Activated naive CD8-positive, alpha-beta T cell treated with anti-CD3 and anti-CD28 coated beads for 36 hours (primary cell): ENCODE results near the gene TPCN1. TPM values are rescaled to one million over a fixed set of nuclear protein-coding genes. Genes with fewer than 3 reads are reported as not detected.
A peak's percentile ranks its signal among the peaks of the same experiment; 100 is the strongest.

ENCODE experiments used
- DNase-seq: peaks from one replicate; pipeline ENCODE4 v3.0.0; 2021
- H3K27ac Mint-ChIP-seq: one replicate; pipeline ENCODE4 v1.8.0; 2022; ENCODE audit warnings: mild to moderate bottlenecking, moderate library complexity, mixed read lengths
- H3K27me3 Mint-ChIP-seq: one replicate; pipeline ENCODE4 v1.8.0; 2022; ENCODE audit warnings: mild to moderate bottlenecking, mixed read lengths
- H3K36me3 Mint-ChIP-seq: one replicate; pipeline ENCODE4 v1.8.0; 2021; ENCODE audit warnings: mild to moderate bottlenecking, mixed read lengths
- H3K4me1 Mint-ChIP-seq: one replicate; pipeline ENCODE4 v1.8.0; 2021; ENCODE audit warnings: mixed read lengths
- H3K4me3 Mint-ChIP-seq: one replicate; pipeline ENCODE4 v1.8.0; 2022; ENCODE audit warnings: mild to moderate bottlenecking, moderate library complexity, mixed read lengths
- H3K9me3 Mint-ChIP-seq: one replicate; pipeline ENCODE4 v1.8.0; 2022; ENCODE audit warnings: mixed read lengths
- total RNA-seq, 2 experiments: library from RNA; stranded (reverse); gene quantifications; one replicate each; pipeline ENCODE4 v1.2.3, GENCODE V29; 2021

TPCN1 gene
- total RNA-seq, 2 experiments from 2014 or later: 20.5 to 25.0 TPM

DNA sequence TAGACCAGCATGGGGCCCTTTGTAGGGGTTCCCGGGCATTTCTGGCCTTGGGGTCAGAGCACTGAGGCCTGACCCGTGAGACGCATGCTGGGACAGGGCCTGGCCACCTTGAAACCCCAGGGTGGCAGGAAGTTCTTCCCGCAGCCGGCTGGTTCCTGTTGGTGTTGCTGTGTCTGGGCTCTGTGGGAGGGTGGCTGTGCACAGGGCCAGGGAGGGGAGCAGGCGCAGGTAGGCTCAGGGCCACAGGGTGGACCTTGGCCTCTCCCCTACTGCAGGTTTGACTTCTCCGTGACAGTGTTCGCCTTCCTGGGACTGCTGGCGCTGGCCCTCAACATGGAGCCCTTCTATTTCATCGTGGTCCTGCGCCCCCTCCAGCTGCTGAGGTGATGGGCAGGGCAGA, 65.4 kb downstream of the TPCN1 start:
- Mint-ChIP-seq H3K9me3 (no peaks in the 10 kb centered on the region), H3K27me3 (no peaks in the 10 kb centered on the region), H3K36me3 (peaks cover 2% of the 10 kb centered on the region), H3K4me3 (no peak overlapping the region), H3K4me1 (no peaks in the 10 kb centered on the region), H3K27ac (no peak overlapping the region)
- DNase-seq: no peak

DNA sequence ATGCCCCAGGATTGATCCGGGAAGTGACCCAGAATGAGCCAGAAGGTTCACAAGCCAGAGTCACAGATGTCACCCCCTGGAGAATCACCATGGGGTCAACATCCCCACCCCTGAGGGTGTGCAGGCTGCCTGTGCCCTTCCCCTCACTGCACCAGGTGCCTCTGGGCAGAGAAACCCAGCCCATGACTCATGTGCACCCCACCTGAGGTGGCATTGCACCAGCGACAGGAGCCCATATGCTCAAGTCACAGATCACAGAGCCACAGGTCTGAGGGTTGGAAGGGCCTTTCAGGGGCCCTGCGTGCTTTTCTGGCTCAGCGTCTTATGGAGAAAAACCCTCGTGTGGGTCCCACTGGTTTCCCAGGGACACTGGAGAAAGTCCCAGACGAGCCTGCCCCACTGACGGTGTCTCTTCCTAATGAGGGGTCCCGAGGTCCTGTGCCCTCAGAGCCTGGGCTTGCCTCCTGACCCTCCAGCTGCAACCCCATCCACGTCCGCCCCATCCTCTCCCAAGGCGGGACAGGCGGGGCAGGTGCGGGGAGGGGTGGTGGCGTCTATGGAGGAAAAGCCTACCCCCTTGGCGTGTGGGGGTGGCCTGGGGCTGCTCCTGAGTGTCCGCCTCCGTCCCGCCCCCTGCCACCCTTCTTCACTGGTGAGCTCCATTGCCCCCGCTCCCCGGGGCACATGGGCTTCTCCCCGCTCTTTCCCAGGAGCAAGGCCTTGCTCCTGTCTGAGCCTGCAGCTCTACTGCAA, 66.1 kb downstream of the TPCN1 start:
- no peak for DNase-seq
- Mint-ChIP-seq H3K4me1 (no peaks in the 10 kb centered on the region), H3K4me3 (no peak overlapping the region), H3K36me3 (peaks cover 2% of the 10 kb centered on the region), H3K27ac (no peak overlapping the region), H3K27me3 (no peaks in the 10 kb centered on the region), H3K9me3 (no peaks in the 10 kb centered on the region)

DNA sequence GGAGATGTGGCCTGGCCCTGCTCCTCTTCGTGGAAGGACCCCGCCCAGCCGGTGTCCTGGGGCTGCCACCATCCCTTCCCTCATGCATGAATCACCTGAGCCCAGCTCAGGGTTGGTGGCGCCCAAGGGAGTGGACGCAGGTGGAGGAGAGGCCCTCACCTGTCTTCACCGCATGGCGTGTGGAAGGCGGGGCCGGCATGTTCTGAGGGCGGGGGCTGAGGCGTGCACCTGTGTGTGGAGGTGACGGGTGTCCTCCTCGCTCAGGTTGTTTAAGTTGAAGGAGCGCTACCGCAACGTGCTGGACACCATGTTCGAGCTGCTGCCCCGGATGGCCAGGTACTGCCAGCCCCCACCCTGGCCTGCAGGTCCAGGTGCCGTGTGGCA, 66.6 kb downstream of the TPCN1 start:
- no peak for DNase-seq
- Mint-ChIP-seq H3K4me1 (no peaks in the 10 kb centered on the region), H3K4me3 (no peak overlapping the region), H3K36me3 (peaks cover 2% of the 10 kb centered on the region), H3K9me3 (no peaks in the 10 kb centered on the region), H3K27me3 (no peaks in the 10 kb centered on the region), H3K27ac (no peak overlapping the region)

DNA sequence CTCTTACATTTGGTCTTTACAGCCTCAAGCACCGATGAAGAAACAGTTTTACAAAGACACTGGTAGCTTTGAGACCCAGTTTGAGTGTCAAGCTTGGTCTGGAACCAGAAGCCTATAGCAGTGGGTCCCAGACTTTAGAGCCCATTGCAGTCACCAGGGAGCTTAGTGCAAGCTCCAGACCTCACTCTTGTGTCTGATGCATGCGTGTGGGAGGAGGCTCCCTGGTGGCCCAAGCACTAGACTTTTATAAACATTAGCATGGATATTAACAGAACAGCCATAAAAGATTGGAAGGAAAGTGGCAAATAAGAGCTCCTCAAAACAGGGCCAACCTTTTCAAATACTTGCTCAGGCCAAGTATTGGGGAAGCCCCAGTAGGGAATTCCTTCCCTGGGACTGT, 68.1 kb downstream of the TPCN1 start:
- peaks cover 2% of the 10 kb centered on the region for H3K36me3 Mint-ChIP-seq
- H3K27me3 Mint-ChIP-seq: no peaks in the 10 kb centered on the region
- H3K9me3 Mint-ChIP-seq: no peaks in the 10 kb centered on the region

DNA sequence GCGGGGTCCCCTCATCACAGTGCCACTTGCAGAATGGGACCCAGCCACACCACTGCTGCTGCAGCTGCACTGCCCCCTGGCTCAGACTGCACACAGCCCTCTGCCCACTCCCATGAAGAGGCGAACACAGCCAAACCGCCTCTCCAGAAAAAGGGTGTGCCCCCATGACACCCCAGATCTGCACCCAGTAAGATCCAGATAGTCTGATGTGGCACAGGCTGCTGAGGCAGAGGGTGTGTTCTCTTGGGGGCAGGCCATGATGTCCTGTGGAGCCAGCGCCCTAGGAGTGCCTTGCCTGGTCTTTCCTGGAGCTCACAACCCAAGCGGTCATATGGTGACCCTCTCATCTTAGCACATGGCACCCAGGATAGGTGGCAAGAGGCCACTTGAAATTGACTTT, 69.2 kb downstream of the TPCN1 start:
- Mint-ChIP-seq H3K27me3 (no peaks in the 10 kb centered on the region), H3K9me3 (no peaks in the 10 kb centered on the region), H3K36me3 (no peaks in the 10 kb centered on the region), H3K4me3 (no peak overlapping the region), H3K27ac (no peak overlapping the region), H3K4me1 (no peaks in the 10 kb centered on the region)
- DNase-seq: no peak

More for the DNA sequence above, 68.1 kb downstream of the TPCN1 start:
- no peak for DNase-seq
- no peak overlapping the region for H3K4me3 Mint-ChIP-seq
- peak overlapping the region; percentile 16 for H3K27ac Mint-ChIP-seq
- no peaks in the 10 kb centered on the region for H3K4me1 Mint-ChIP-seq

DNA sequence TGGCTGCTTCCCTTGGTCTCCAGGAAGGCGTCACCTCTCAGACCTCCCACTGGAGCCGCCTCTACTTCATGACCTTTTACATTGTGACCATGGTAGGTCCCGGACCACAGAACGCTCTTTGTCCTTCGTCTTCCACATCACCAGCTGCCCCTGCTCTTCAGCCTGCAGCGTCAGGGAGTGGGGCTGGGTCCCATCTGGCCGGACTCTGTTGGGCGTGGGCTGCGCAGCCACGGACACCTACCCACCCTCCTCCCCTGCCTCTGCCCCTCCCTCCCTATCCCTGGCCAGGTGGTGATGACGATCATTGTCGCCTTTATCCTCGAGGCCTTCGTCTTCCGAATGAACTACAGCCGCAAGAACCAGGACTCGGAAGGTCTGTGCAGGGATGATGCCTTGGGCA, 70.3 kb downstream of the TPCN1 start:
- no peaks in the 10 kb centered on the region for H3K4me1 Mint-ChIP-seq
- DNase-seq: no peak
- no peaks in the 10 kb centered on the region for H3K27me3 Mint-ChIP-seq
- no peak overlapping the region for H3K27ac Mint-ChIP-seq
- peaks cover 2% of the 10 kb centered on the region for H3K36me3 Mint-ChIP-seq
- no peaks in the 10 kb centered on the region for H3K9me3 Mint-ChIP-seq
- no peak overlapping the region for H3K4me3 Mint-ChIP-seq

DNA sequence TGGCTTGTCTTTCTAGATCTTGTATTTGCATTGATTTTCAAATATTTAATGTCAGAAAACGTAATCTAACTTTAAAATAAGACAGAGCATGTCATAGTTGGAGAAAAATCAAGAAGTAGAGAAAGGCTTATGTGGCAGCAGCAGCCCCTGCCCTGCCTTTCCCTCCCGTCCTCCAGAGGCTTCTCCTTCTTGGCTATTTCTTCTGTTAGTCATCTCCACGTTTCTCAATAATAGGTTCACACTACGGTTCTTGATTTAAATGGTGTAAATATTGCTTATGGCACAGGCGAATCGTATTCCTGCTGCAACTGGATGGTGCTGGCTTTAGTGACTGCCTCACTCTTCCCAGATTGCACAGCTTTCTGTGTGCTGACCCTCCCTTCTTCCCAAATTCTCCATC, 70.8 kb downstream of the TPCN1 start:
- Mint-ChIP-seq H3K27ac (no peak overlapping the region), H3K36me3 (peaks cover 2% of the 10 kb centered on the region), H3K27me3 (no peaks in the 10 kb centered on the region)

DNA sequence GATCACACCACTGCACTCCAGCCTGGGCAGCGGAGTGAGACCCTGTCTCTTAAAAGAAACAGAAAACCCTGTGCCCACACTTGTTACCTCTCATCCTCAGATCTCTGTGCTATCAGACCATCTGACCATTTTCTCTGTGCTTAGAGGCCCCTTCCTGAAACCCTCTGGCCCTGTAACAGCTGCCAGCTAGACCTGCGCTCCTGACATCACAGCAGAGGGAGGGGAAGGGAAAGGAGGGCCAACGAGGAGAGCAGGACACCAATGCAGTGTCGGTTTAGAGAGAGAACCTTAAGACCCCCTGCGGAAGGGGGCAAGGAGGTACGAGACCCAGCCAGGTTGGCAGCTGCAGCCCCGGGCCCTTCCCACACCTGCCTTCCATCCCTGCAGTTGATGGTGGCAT, 71.3 kb downstream of the TPCN1 start:
- H3K4me1 Mint-ChIP-seq: no peaks in the 10 kb centered on the region
- no peak overlapping the region for H3K27ac Mint-ChIP-seq
- H3K36me3 Mint-ChIP-seq: peaks cover 2% of the 10 kb centered on the region
- DNase-seq: no peak
- no peaks in the 10 kb centered on the region for H3K27me3 Mint-ChIP-seq
- H3K4me3 Mint-ChIP-seq: no peak overlapping the region
- no peaks in the 10 kb centered on the region for H3K9me3 Mint-ChIP-seq

More for the DNA sequence above, 70.8 kb downstream of the TPCN1 start:
- DNase-seq: no peak
- Mint-ChIP-seq H3K9me3 (no peaks in the 10 kb centered on the region), H3K4me1 (no peaks in the 10 kb centered on the region), H3K4me3 (no peak overlapping the region)

DNA sequence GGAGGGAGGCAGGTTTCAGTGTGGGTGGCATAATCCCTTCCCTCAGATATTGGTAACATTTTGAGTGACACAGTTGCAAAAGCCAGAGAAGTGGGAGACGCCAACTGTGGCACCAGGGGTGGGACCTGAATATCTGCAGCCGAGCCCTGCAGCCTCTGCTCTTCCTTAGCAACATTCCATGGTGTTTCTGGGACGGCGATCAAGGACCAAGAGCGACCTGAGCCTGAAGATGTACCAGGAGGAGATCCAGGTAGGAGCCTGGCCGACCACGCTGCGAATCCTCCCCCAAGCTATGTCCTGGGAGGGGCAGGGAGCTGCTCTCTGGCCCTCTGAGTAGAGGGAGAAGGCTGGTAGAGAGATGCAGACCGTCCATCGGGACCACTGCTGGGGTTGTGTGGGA, 71.8 kb downstream of the TPCN1 start:
- peaks cover 2% of the 10 kb centered on the region for H3K36me3 Mint-ChIP-seq
- no peaks in the 10 kb centered on the region for H3K4me1 Mint-ChIP-seq
- no peaks in the 10 kb centered on the region for H3K27me3 Mint-ChIP-seq
- no peak overlapping the region for H3K27ac Mint-ChIP-seq
- no peak for DNase-seq
- no peaks in the 10 kb centered on the region for H3K9me3 Mint-ChIP-seq
- no peak overlapping the region for H3K4me3 Mint-ChIP-seq

DNA sequence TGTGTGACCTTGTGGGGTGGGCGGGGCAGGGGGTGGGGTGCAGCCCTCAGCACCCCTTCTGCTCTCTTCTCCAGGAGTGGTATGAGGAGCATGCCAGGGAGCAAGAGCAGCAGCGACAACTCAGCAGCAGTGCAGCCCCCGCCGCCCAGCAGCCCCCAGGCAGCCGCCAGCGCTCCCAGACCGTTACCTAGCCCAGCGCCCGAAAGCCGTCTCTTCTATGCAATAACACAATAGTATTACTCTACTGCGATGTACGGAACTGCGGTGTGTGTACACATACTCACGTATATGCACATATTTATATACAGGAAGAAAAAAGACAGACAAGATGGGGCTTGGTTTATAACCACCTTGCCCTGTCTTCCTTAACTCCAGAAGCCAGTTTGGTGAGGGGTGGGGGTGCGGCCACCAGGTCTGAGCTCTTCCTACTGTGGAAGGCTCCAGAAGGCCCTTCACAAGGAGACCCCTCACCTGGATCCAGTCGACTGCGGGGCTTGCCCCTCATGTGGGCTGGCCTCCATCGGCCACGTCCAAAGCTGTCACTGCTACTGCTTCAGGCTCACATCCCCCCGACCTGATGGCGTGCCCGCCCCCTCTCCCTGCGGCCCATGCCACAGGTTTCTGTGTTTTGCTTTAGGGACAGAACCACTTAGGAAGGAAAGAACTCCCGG, 74.8 kb downstream of the TPCN1 start:
- Mint-ChIP-seq H3K27me3 (no peaks in the 10 kb centered on the region), H3K4me1 (no peaks in the 10 kb centered on the region), H3K36me3 (peaks cover 2% of the 10 kb centered on the region), H3K4me3 (no peak overlapping the region), H3K9me3 (no peaks in the 10 kb centered on the region), H3K27ac (no peak overlapping the region)
- DNase-seq: no peak

DNA sequence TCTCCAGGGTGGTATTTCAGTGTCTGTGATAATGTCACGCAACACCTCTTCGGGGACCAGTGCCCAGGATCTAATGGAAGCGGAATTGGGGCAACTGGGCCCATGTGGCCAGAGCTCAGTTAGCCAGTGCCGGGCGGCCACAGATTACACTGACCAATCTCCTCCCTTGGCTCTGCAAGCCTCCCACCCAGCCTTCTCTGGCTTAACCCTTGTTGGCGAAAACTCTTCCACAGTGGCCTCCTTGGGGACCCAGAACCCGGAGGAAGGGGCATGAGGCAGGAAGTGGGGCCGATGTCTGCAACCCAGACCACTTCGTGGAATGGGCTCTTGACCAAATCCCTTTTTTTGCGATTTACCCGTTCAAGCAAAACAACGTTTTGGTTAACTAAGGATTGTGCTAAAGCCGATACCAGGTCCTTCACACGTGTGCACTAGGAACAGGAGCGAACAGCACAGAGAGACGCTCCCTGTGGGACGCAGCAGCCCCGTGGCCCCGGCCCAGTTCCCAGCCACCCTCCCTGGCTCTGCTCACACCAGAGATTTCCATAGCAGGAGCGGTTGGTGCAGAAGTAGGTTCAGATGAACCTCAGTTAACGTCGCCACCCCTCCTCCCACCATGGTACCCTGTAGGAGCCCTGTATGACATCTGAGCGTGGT, 75.4 kb downstream of the TPCN1 start:
- H3K36me3 Mint-ChIP-seq: peaks cover 4% of the 10 kb centered on the region
- H3K4me3 Mint-ChIP-seq: no peak overlapping the region
- H3K9me3 Mint-ChIP-seq: no peaks in the 10 kb centered on the region
- H3K4me1 Mint-ChIP-seq: no peaks in the 10 kb centered on the region
- H3K27ac Mint-ChIP-seq: no peak overlapping the region
- no peaks in the 10 kb centered on the region for H3K27me3 Mint-ChIP-seq
- no peak for DNase-seq

DNA sequence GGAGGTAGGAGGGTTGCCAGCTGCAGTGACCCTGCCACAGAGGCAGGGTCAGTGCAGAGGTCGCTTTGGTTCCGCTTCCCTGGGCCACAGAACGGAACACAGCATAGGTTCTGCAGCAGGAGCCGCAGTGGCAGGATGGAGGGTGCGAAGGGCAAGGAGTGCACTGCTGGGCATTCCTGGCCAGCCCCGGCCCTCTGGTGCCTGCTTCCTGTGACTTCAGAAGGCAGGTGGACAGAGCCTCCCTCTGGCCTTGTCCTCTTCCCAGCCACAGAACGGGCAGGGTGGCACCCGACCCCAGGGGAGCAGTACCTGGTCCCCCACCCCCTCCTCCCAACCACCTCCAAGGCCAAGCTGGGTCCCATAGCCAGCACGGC, 75.9 kb downstream of the TPCN1 start:
- H3K27me3 Mint-ChIP-seq: no peaks in the 10 kb centered on the region
- no peak for DNase-seq
- peaks cover 9% of the 10 kb centered on the region for H3K36me3 Mint-ChIP-seq
- H3K4me1 Mint-ChIP-seq: no peaks in the 10 kb centered on the region
- no peaks in the 10 kb centered on the region for H3K9me3 Mint-ChIP-seq
- H3K4me3 Mint-ChIP-seq: no peak overlapping the region
- H3K27ac Mint-ChIP-seq: no peak overlapping the region

DNA sequence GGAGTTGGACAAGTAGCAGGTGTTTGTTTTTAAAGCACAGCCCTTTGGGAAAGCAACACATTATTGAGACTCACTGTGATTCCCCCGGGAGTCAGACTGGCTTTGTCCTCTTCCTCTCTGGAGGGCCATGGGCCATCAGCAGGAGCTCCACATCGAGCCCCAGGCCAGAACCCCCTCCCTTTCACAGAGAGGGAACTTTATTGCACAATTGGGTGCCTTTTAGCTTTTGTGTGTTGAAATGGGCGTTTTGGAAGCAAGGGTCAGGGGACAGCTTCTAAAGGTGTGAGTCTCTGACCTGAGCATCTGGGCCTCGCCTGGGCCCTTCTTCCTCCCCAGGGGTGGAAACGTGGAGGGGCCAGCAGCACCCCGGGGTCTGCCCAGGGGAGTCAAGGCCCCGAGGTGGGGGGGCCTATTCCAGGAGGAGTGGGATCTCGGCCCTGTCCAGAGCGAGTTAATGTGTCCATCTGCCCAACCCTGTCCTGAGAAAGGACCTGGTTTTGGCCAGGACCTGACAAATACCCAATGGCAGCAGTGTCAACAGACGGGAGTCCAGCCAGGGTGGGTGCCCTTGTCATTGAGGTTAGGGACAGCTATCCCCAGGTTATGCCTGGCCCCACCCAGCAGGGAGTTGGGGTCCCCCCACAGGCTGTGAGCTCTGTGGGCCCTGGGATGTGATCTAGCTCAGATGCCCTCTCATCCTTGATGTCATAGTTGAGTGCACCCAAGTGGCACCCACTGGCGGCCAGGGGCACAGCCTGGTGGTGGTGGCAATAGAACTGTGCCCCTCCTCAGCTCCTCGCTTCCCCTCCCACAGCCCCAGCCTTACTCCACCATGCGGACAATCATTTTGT, 76.6 kb downstream of the TPCN1 start:
- DNase-seq: no peak
- Mint-ChIP-seq H3K4me1 (peaks cover 5% of the 10 kb centered on the region), H3K4me3 (no peak overlapping the region), H3K9me3 (no peaks in the 10 kb centered on the region), H3K27me3 (no peaks in the 10 kb centered on the region), H3K27ac (no peak overlapping the region), H3K36me3 (peaks cover 15% of the 10 kb centered on the region)

DNA sequence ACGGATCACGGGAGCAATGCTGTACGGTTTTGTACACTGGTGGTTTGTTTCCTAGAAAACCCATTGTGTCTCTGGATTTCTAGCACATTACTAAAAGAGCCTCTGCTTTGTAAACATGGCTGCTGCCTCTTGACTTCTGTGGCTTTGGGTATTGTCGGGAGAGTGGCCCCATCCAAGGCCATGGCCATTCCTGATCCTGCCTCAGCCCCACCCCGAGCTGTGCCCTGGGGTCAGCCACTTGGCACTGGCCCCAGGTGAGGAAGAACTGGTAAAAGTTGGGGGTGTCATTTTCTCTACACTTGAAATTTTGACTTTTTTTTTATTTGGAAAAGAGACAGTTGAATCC, 77.2 kb downstream of the TPCN1 start:
- no peak overlapping the region for H3K27ac Mint-ChIP-seq
- H3K9me3 Mint-ChIP-seq: no peaks in the 10 kb centered on the region
- peaks cover 16% of the 10 kb centered on the region for H3K36me3 Mint-ChIP-seq
- no peak overlapping the region for H3K4me3 Mint-ChIP-seq
- H3K27me3 Mint-ChIP-seq: no peaks in the 10 kb centered on the region
- peaks cover 7% of the 10 kb centered on the region for H3K4me1 Mint-ChIP-seq
- no peak for DNase-seq

DNA sequence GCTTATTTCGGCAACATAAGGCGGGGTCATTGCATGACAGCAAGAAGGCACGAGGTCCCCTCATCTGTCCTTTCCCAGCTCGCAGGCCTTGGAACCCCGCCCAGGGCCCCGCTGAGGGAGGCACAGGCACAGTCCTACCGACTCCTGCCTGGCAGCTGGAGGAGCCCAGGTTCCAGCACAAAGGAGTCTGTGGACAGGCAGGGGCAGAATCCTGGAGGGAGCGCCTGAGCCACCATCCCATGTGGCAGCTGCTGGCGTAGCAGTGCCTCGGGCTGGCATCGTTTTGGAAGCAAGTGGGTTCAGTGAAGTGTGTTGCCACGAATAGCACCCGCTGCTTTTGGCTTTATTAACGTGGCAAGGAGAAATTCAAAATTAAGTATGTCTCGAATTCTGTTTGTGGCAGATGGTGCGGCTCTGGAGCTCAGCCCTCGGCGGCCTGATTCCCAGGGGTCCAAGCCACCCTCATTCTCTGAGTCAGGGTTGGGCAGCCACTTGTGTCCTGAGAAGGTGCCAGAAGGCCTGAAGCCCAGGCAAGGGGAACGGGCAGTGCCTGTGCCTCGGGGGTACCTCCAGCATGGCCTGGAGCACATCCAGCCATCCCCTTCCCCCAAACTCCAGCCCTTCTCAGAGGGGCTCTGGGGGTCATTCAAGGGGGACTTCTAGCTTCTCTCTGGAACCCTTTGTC, 77.7 kb downstream of the TPCN1 start:
- H3K27ac Mint-ChIP-seq: no peak overlapping the region
- no peaks in the 10 kb centered on the region for H3K9me3 Mint-ChIP-seq
- H3K27me3 Mint-ChIP-seq: no peaks in the 10 kb centered on the region
- H3K4me1 Mint-ChIP-seq: peaks cover 10% of the 10 kb centered on the region
- DNase-seq: no peak
- no peak overlapping the region for H3K4me3 Mint-ChIP-seq
- peaks cover 19% of the 10 kb centered on the region for H3K36me3 Mint-ChIP-seq
